ENCODE results near the gene BICC1.

- TF ChIP-seq, protein P1, sequence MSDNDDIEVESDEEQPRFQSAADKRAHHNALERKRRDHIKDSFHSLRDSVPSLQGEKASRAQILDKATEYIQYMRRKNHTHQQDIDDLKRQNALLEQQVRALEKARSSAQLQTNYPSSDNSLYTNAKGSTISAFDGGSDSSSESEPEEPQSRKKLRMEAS (IDR thresholded peaks at IDR 0.05; ENCODE audit: low read depth, low read length), result no peak
- TF ChIP-seq, protein P2, sequence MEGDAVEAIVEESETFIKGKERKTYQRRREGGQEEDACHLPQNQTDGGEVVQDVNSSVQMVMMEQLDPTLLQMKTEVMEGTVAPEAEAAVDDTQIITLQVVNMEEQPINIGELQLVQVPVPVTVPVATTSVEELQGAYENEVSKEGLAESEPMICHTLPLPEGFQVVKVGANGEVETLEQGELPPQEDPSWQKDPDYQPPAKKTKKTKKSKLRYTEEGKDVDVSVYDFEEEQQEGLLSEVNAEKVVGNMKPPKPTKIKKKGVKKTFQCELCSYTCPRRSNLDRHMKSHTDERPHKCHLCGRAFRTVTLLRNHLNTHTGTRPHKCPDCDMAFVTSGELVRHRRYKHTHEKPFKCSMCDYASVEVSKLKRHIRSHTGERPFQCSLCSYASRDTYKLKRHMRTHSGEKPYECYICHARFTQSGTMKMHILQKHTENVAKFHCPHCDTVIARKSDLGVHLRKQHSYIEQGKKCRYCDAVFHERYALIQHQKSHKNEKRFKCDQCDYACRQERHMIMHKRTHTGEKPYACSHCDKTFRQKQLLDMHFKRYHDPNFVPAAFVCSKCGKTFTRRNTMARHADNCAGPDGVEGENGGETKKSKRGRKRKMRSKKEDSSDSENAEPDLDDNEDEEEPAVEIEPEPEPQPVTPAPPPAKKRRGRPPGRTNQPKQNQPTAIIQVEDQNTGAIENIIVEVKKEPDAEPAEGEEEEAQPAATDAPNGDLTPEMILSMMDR (IDR thresholded peaks at IDR 0.05; ENCODE audit: low read depth, low read length), result no peak
- TF ChIP-seq POLR2A (IDR thresholded peaks at IDR 0.05; ENCODE audit: extremely low read depth, insufficient read length) (no peak), MYC (IDR thresholded peaks at IDR 0.05; ENCODE audit: low read depth, low read length) (no peak)
Observed at GRCh38 chr10:58817201-58817846, 304.7 kb downstream of the BICC1 start.
